NB4 (cell line): ENCODE data around the gene SOX15.
"Not testable (repeated sequence)": the region's sequence is repeated elsewhere in the genome, so short reads cannot be mapped to it uniquely, and the experiment has no call there.

ENCODE experiments used
- DNase-seq: peaks from one replicate; pipeline ENCODE4 v3.0.0; 2010; ENCODE audit warnings: low read depth
- H3K4me3 ChIP-seq: one replicate; pipeline ENCODE4 v1.5.1; 2011; ENCODE audit warnings: mild to moderate bottlenecking, low read depth, low read length, moderate library complexity
- CTCF ChIP-seq: IDR thresholded peaks from one replicate; pipeline ENCODE4 v1.5.1; 2012; ENCODE audit warnings: low read depth, low read length
- MAX ChIP-seq: IDR thresholded peaks from 2 replicates; pipeline ENCODE4 v1.6.1; 2011; ENCODE audit warnings: low read depth, low read length
- MYC ChIP-seq: IDR thresholded peaks from 2 replicates; pipeline ENCODE4 v1.6.1; 2011; ENCODE audit warnings: low read depth, low read length
- POLR2A ChIP-seq: IDR thresholded peaks from 2 replicates; pipeline ENCODE4 v1.6.1; 2011; ENCODE audit warnings: mild to moderate bottlenecking; ENCODE audit not compliant: insufficient read length; ENCODE audit errors: extremely low read depth

The SOX15 gene

GRCh38 chr17:7631398-7632380, 41.8 kb upstream of the SOX15 start:
- H3K4me3 ChIP-seq = no peak overlapping the region
- TF ChIP-seq POLR2A (no peak), MAX (no peak), MYC (no peak), CTCF (no peak)
- DNase-seq = no peak

- TF ChIP-seq POLR2A (no peak), MYC (no peak), CTCF (no peak), MAX (no peak)
- no peak for DNase-seq
- no peak within 1 kb of the TSS for H3K4me3 ChIP-seq
Observed at GRCh38 chr17:7629939-7630571, 40.2 kb upstream of the SOX15 start, which contains the start of gene SHBG. Gene SHBG (plus strand): TSS chr17:7630135. CDS start chr17:7630173, 38 bp downstream.

- DNase-seq = peak; percentile 89
- peak within 1 kb of the TSS; percentile 50 for H3K4me3 ChIP-seq
- no peak for TF ChIP-seq POLR2A
- TF ChIP-seq CTCF = no peak
- no peak for TF ChIP-seq MYC
- TF ChIP-seq MAX = no peak
Observed at GRCh38 chr17:7627250-7628121, 37.6 kb upstream of the SOX15 start, which contains the start of gene SAT2. Gene SAT2 (minus strand): TSS chr17:7627821. CDS start chr17:7627635, 186 bp downstream.

GRCh38 chr17:7626956-7627249, 37.0 kb upstream of the SOX15 start:
- no peak for DNase-seq
- H3K4me3 ChIP-seq = peak overlapping the region; percentile 50
- no peak for TF ChIP-seq MAX
- no peak for TF ChIP-seq CTCF
- TF ChIP-seq POLR2A = no peak
- no peak for TF ChIP-seq MYC

GRCh38 chr17:7626307-7626706, 36.4 kb upstream of the SOX15 start:
- TF ChIP-seq POLR2A (no peak), MYC (no peak), MAX (no peak), CTCF (no peak)
- DNase-seq = no peak
- no peak overlapping the region for H3K4me3 ChIP-seq

GRCh38 chr17:7625749-7626148, 35.9 kb upstream of the SOX15 start:
- not testable (repeated sequence) for H3K4me3 ChIP-seq, DNase-seq
